ENCODE results near the gene OR9Q1. TPM values are rescaled to one million over a fixed set of nuclear protein-coding genes. Genes with fewer than 3 reads are reported as not detected.

Gene OR9Q1
- total RNA-seq, 1 experiment from 2014 or later: not detected

GRCh38 chr11:58216476-58216875 lies 192.8 kb downstream of the OR9Q1 start:
- no peak for DNase-seq (ENCODE audit: extremely low read depth, low read depth)

GRCh38 chr11:58222721-58223120 lies 199.0 kb downstream of the OR9Q1 start:
- DNase-seq (ENCODE audit: extremely low read depth, low read depth): no peak

- DNase-seq (ENCODE audit: extremely low read depth, low read depth): no peak
Measured at GRCh38 chr11:58227956-58228615, 204.4 kb downstream of the OR9Q1 start.

Small RNA genes lying within 50 kb of the gene (small RNA-seq; reads per million reads assigned to genes)
- gene RNU6-899P: 0 reads per million in 2 experiments

Other genes starting within 250 kb of the OR9Q1 start
- gene OR6Q1, start 7.1 kb downstream of the OR9Q1 start, total RNA-seq (2014; rRNA removed; shearing (Covaris generic)): not detected in 2 replicates
- not detected in 2 replicates for gene OR9I1, start 101.6 kb downstream of the OR9Q1 start, total RNA-seq (2014; rRNA removed; shearing (Covaris generic))
- not detected in 2 replicates for gene OR9Q2, start 165.2 kb downstream of the OR9Q1 start, total RNA-seq (2014; rRNA removed; shearing (Covaris generic))
- not detected in 2 replicates for gene OR1S2, start 180.3 kb downstream of the OR9Q1 start, total RNA-seq (2014; rRNA removed; shearing (Covaris generic))
- not detected in 2 replicates for gene OR1S1, start 188.8 kb downstream of the OR9Q1 start, total RNA-seq (2014; rRNA removed; shearing (Covaris generic))
- gene OR10Q1, start 205.0 kb downstream of the OR9Q1 start, total RNA-seq (2014; rRNA removed; shearing (Covaris generic)): not detected in 2 replicates
- gene OR10W1, start 244.4 kb downstream of the OR9Q1 start, total RNA-seq (2014; rRNA removed; shearing (Covaris generic)): not detected in 2 replicates